ENCODE data around the gene GPS1.

GPS1 gene

DNA sequence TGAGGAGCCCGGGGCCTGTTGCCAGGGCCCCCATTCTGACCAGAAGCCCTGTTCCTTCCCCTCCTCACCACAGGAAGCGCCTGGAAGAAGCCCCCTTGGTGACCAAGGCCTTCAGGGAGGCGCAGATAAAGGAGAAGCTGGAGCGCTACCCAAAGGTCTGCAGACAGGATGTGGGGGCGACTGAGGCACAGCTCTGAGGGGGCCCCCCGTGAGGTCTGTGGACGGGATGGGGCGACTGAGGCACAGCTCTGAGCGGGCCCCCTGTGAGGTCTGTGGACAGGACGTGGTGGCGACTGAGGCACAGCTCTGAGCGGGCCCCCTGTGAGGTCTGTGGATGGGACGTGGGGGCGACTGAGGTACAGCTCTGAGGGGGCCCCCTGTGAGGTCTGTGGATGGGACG is 42.3 kb upstream of the GPS1 start:
- no peaks in the 10 kb centered on the region for H3F3A ChIP-seq (ENCODE audit: control insufficient read depth, insufficient read depth)
- H3K4me1 ChIP-seq (ENCODE audit: control insufficient read depth, low read length), result no peaks in the 10 kb centered on the region
- H3K4me2 ChIP-seq (ENCODE audit: low read length), result no peak overlapping the region
- H3K9me3 ChIP-seq (ENCODE audit: control insufficient read depth, insufficient read depth, low read length), result no peaks in the 10 kb centered on the region
- H4K20me1 ChIP-seq (ENCODE audit: control insufficient read depth, insufficient read depth, low read depth, low read length), result no peaks in the 10 kb centered on the region
- H3K9me2 ChIP-seq (replicated peaks; ENCODE audit: control insufficient read depth, low read length), result no peaks in the 10 kb centered on the region
- no peak overlapping the region for H3K4me3 ChIP-seq (ENCODE audit: low read length)
- H3K79me2 ChIP-seq (ENCODE audit: control insufficient read depth, low read length), result no peaks in the 10 kb centered on the region
- no peaks in the 10 kb centered on the region for H3K36me3 ChIP-seq (ENCODE audit: control insufficient read depth, low read length)
- TF ChIP-seq, protein P1, sequence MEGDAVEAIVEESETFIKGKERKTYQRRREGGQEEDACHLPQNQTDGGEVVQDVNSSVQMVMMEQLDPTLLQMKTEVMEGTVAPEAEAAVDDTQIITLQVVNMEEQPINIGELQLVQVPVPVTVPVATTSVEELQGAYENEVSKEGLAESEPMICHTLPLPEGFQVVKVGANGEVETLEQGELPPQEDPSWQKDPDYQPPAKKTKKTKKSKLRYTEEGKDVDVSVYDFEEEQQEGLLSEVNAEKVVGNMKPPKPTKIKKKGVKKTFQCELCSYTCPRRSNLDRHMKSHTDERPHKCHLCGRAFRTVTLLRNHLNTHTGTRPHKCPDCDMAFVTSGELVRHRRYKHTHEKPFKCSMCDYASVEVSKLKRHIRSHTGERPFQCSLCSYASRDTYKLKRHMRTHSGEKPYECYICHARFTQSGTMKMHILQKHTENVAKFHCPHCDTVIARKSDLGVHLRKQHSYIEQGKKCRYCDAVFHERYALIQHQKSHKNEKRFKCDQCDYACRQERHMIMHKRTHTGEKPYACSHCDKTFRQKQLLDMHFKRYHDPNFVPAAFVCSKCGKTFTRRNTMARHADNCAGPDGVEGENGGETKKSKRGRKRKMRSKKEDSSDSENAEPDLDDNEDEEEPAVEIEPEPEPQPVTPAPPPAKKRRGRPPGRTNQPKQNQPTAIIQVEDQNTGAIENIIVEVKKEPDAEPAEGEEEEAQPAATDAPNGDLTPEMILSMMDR (IDR thresholded peaks at IDR 0.05; ENCODE audit: low read depth, low read length, poor library complexity, severe bottlenecking), result no peak
- TF ChIP-seq EZH2phosphoT487 (IDR thresholded peaks at IDR 0.05; ENCODE audit: borderline replicate concordance, low read length), result no peak
- no peak overlapping the region for H3K27ac ChIP-seq (ENCODE audit: low read depth, low read length)
- H3K27me3 ChIP-seq (ENCODE audit: control insufficient read depth, low read length), result no peaks in the 10 kb centered on the region

GRCh38 chr17:82010575-82011525 is 40.8 kb upstream of the GPS1 start:
- H3K79me2 ChIP-seq (ENCODE audit: control insufficient read depth, low read length), result no peaks in the 10 kb centered on the region
- TF ChIP-seq, protein P1 (IDR thresholded peaks at IDR 0.05; ENCODE audit: low read depth, low read length, poor library complexity, severe bottlenecking), result no peak
- TF ChIP-seq EZH2phosphoT487 (IDR thresholded peaks at IDR 0.05; ENCODE audit: borderline replicate concordance, low read length), result no peak
- H3K4me3 ChIP-seq (ENCODE audit: low read length), result no peak overlapping the region
- no peak overlapping the region for H3K27ac ChIP-seq (ENCODE audit: low read depth, low read length)
- no peaks in the 10 kb centered on the region for H3K9me2 ChIP-seq (replicated peaks; ENCODE audit: control insufficient read depth, low read length)
- H4K20me1 ChIP-seq (ENCODE audit: control insufficient read depth, insufficient read depth, low read depth, low read length), result no peaks in the 10 kb centered on the region
- no peaks in the 10 kb centered on the region for H3K9me3 ChIP-seq (ENCODE audit: control insufficient read depth, insufficient read depth, low read length)
- H3K36me3 ChIP-seq (ENCODE audit: control insufficient read depth, low read length), result no peaks in the 10 kb centered on the region
- no peaks in the 10 kb centered on the region for H3K27me3 ChIP-seq (ENCODE audit: control insufficient read depth, low read length)
- H3F3A ChIP-seq (ENCODE audit: control insufficient read depth, insufficient read depth), result no peaks in the 10 kb centered on the region
- H3K4me2 ChIP-seq (ENCODE audit: low read length), result no peak overlapping the region
- no peaks in the 10 kb centered on the region for H3K4me1 ChIP-seq (ENCODE audit: control insufficient read depth, low read length)

DNA sequence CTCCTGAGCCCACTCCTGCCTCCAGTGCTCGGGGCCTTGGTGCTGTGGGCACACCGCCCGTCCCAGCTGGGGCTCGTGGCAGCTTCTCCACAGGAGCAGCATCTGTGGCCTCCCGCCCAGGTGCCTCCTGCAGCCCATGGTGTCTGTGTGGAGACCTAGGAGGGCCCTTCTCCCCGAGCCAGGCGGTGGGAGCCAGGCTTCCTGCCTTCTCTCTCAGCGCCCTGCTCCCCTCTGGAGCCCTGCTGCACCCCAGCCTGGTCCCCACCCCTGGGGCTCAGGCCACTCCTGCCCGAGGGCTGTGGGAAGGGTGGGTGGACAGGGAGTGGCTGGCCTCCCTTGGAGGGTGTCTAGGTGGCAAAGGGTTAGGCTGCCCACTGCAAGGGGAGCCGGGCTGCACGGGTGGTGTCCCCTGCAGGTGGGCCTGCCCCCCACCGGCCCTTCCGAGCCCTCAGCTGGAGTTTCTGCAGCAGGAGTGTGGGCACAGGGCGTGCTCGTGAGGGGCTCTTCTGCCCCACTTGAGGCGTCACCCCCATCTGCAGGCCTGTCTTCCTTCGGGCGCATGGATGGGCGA is 40.0 kb upstream of the GPS1 start:
- Histone ChIP-seq H3K4me2 (ENCODE audit: low read length) (no peak overlapping the region), H3K79me2 (ENCODE audit: control insufficient read depth, low read length) (no peaks in the 10 kb centered on the region), H3K27me3 (ENCODE audit: control insufficient read depth, low read length) (no peaks in the 10 kb centered on the region), H3K27ac (ENCODE audit: low read depth, low read length) (no peak overlapping the region), H3K4me1 (ENCODE audit: control insufficient read depth, low read length) (no peaks in the 10 kb centered on the region), H4K20me1 (ENCODE audit: control insufficient read depth, insufficient read depth, low read depth, low read length) (no peaks in the 10 kb centered on the region), H3K36me3 (ENCODE audit: control insufficient read depth, low read length) (no peaks in the 10 kb centered on the region), H3K4me3 (ENCODE audit: low read length) (no peak overlapping the region), H3F3A (ENCODE audit: control insufficient read depth, insufficient read depth) (no peaks in the 10 kb centered on the region), H3K9me2 (replicated peaks; ENCODE audit: control insufficient read depth, low read length) (no peaks in the 10 kb centered on the region), H3K9me3 (ENCODE audit: control insufficient read depth, insufficient read depth, low read length) (no peaks in the 10 kb centered on the region)
- TF ChIP-seq, protein P1 (IDR thresholded peaks at IDR 0.05; ENCODE audit: low read depth, low read length, poor library complexity, severe bottlenecking), result no peak
- TF ChIP-seq EZH2phosphoT487 (IDR thresholded peaks at IDR 0.05; ENCODE audit: borderline replicate concordance, low read length), result no peak

Data from DOHH2 (cell line).